Measurements from ENCODE around the gene TMUB2. TPM values are rescaled to one million over a fixed set of nuclear protein-coding genes. Genes with fewer than 3 reads are reported as not detected.

TMUB2 gene
- total and polyA plus RNA-seq, 2 of the 13 experiments (the other 11 are each of a cell fraction or from before 2014, with no cell fraction given), result 26.9 to 50.8 TPM

GRCh38 chr17:44199553-44200477 is 13.0 kb downstream of the TMUB2 start, which contains the start of gene ATXN7L3 (continued):
- TF ChIP-seq YY1 (IDR thresholded peaks at IDR 0.05; ENCODE audit: insufficient read depth, insufficient replicate concordance, low read depth, low read length) (peak; percentile 64), ADNP (CRISPR knock-in tag; IDR thresholded peaks at IDR 0.05) (no peak), NFYB (CRISPR knock-in tag; IDR thresholded peaks at IDR 0.05) (peak; percentile 85), THAP7 (CRISPR knock-in tag; IDR thresholded peaks at IDR 0.05) (no peak), ZNF101 (CRISPR knock-in tag; IDR thresholded peaks at IDR 0.05; ENCODE audit: borderline replicate concordance, low read depth) (no peak), ATF1 (CRISPR knock-in tag; IDR thresholded peaks at IDR 0.05) (no peak), SRSF1 (optimal IDR thresholded peaks at IDR 0.05; ENCODE audit: low read depth, low read length) (no peak), HBP1 (CRISPR knock-in tag; IDR thresholded peaks at IDR 0.05; ENCODE audit: low read depth) (peak; percentile 68; the same call in 1 of the 2 replicates), MEIS2 (CRISPR knock-in tag; IDR thresholded peaks at IDR 0.05) (0 out of 2 replicates have a peak, but pooled peaks have one; percentile 41), PRMT3 (CRISPR knock-in tag; IDR thresholded peaks at IDR 0.05; ENCODE audit: borderline replicate concordance, low read depth) (no peak), BORCS8-MEF2B (CRISPR knock-in tag; IDR thresholded peaks at IDR 0.05) (no peak), ZNF414 (CRISPR knock-in tag; IDR thresholded peaks at IDR 0.05) (no peak), IRF9 (CRISPR knock-in tag; IDR thresholded peaks at IDR 0.05; ENCODE audit: borderline replicate concordance) (peak; percentile 19; the same call in 1 of the 2 replicates), KDM3A (CRISPR knock-in tag; IDR thresholded peaks at IDR 0.05; ENCODE audit: low read depth) (0 out of 2 replicates have a peak, but pooled peaks have one; percentile 17), MIER3 (CRISPR knock-in tag; IDR thresholded peaks at IDR 0.05; ENCODE audit: borderline replicate concordance) (no peak), FIP1L1 (IDR thresholded peaks at IDR 0.05; ENCODE audit: borderline replicate concordance, insufficient read depth, low read depth, low read length) (no peak), ZNF460 (CRISPR knock-in tag; IDR thresholded peaks at IDR 0.05; ENCODE audit: borderline replicate concordance) (no peak), RFX5 (IDR thresholded peaks at IDR 0.05; ENCODE audit: low read depth, low read length) (peak; percentile 31; the same call in 1 of the 2 replicates), RARA (CRISPR knock-in tag; IDR thresholded peaks at IDR 0.05) (no peak), ZNF234 (CRISPR knock-in tag; conservative IDR thresholded peaks at IDR 0.05) (no peak), ZBTB43 (CRISPR knock-in tag; conservative IDR thresholded peaks at IDR 0.05) (0 out of 2 replicates have a peak, but pooled peaks have one; percentile 23), TFE3 (CRISPR knock-in tag; IDR thresholded peaks at IDR 0.05) (no peak)

All from HepG2 (cell line).